NCI-H1930 (cell line): Measurements from ENCODE around the gene EEA1.

Source experiments
- DNase-seq, 2 experiments: peaks; one replicate each; lab custom pipeline; 2025; lab: John Stamatoyannopoulos, UW

Gene EEA1

DNA sequence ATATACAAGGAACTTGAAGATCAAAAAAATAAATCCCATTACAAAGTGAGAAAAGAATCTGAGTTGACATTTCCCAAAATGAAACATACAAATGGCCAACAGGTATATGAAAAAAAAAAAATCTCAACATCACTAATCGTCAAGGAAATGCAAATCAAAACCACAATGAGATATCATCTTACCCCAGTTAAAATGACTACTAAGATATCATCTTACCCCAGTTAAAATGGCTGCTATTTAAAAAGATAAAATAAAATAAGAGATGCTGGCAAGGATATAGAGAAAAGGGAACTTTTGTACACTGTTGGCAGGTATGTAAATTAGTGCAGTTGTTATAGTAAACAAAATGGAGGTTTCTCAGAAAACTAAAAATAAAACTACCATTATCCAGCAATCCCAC, 181.9 kb downstream of the EEA1 start:
- DNase-seq, result no peak

DNA sequence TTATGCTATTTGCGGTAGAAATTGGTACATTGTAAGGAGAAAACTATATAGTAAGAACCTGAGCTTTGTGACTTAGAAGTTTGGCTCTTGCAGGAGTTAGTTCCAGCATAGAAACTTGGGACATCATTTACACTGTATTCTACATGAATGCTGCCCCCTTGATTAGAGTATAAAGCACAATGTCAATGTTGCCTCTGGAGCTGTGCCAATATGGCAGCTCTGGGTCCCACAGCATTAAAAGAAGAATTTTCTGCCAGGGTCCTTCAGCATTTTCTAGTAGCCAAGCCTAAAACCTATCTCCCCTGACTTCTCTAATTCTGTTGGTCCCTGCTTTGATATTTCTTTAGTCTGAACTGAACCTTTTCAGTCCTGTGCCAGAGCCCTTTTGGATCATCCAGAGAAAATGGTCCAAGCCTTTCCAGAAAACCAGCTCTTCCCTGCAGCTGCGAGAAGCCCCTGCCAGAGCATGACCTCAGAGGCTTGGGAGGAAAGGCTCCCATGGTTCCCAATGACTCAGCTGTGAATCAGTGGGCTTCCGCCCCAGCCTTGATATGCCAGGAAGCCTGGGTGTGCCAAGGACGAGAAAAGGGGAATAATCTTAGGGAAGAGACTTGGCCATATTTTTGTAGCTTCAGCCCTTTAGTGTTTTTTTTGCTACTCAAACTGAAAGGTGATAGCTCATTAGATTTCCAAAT, 183.1 kb downstream of the EEA1 start:
- no peak for DNase-seq

DNA sequence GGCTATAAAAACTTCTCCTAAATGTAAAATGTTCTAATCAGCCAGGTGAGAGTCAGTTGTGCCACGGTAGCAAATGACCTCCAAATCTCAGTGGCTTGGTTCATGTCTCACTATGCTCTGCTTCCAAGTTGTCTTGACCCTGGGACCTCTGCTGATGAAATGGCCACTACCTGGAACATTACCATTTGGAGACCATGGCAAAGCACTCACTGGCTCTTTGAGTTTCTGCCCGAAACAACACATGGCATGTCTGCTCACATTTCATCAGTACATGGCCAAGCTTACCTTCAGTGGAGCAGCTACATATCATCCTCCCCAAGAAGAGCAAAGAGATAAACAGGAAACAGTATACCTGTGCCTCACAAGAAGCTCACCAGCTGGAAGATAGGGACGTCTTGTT, 186.1 kb downstream of the EEA1 start:
- DNase-seq, result no peak

- no peak for DNase-seq
These were observed 188.7 kb downstream of the EEA1 start for GRCh38 chr12:92740411-92740810.

DNA sequence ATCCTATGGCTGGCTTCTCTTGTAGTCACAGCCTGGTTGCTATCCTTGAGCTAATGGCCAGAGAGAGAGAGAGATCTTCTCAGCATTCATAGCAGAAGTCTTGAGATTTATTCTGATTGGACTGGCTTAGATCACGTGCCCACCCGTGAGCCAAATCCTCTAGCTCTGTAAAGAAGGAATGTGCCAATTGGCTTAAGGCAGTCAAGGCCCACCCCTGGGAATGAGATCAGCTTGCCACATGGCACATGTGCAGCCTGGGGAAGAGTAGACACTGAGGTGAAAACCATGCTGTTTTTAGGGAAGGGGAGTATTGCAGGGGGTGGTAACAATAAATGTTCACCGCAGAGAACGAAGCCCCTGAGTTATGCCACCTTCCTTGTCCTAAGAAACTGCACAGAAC, 190.0 kb downstream of the EEA1 start:
- DNase-seq, result no peak

DNA sequence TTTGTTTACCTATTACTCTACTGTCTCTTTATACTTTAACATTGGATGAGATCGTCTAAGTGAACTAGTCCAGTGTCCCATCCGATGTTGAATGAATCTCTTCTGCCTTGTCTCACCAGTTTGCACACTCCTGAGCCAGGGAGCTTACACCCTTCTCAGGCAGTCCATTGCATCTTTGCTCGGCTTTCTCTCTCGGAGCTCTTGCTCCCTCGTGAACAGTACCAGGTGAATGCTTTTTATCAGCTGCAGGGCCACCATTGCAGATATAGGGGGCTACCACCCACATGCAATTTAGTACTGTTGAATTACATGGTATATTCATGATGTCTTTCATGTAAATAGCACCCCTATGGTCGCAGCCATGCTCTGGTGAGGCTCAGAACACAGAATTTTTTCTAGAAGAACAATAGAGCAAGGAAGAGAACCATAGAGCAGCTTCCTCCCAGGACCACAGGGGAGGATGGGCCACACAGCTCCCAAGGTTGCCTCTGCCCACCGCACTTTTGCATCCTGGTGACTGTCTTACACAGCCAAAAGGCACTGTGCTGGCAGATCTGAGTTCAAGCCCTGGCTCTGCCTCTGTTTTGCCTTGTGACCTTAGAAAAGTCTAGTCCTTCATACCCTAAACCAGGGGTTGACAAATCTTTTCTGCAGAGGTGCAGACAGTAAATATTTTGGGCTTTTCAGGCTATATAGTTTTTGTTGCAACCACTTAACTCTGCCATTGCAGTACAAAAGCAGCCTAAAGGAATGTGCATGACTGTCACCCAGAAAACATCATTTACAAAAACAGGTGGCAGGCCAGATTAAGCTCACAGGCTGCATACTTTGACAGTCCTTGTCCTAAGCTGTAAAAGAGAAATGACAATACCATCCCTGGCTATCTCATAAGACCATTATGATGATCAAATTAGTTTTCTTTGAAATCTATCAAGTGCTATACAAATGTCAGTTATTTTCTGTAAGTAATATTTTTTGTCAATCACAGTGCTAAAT, 190.9 kb downstream of the EEA1 start:
- no peak for DNase-seq

DNA sequence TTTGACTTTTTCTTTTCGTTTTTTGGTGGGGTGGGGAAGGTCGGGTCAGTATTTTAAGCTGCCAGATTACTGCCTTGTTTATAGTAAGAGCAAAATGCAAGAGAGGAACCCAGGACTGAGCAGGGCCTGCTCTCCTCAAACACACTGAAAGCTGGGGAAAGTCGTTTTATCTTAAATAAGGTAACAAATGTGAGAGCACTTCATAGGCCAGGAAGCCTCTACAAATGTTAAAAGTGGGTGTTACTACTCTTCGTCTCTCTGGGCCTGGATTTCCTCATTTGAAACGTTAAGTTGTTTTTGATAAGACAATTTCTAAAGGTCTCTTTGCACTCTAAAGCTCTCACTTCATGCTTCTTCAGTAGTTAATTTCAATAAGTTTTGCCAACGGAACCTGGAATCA, 192.5 kb downstream of the EEA1 start:
- no peak for DNase-seq

DNA sequence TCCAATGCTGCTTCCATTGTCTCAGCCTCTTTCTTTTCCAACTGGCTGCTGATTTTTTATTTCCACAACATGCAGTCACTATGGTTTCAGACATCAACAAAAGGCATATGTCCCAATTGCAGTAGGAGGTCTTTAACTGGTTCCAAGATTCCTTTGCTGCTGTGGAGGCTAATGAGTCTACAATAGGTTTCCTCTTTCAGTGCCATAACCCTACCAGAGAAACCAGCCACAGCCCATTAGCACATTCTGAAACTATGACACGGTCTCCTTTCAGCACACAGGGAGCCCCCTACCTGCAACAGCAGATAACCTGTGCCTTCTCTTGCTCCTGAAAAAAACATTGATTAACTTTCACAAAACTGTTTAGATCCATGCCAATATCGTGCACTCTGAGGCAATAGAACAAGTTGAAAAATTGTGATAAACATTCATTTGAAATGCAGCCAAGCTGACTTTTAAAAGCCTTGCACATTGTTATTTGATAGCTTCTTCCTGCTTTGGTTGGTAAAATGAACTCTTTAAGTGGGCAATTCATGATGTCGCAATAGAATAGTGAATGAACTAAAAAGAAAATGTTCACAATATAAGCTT, 193.9 kb downstream of the EEA1 start:
- no peak for DNase-seq

- DNase-seq, result no peak
These were observed 195.4 kb downstream of the EEA1 start for GRCh38 chr12:92733661-92734060.

GRCh38 chr12:92733181-92733580, 195.9 kb downstream of the EEA1 start:
- no peak for DNase-seq

GRCh38 chr12:92732716-92733115, 196.4 kb downstream of the EEA1 start:
- DNase-seq, result no peak

DNA sequence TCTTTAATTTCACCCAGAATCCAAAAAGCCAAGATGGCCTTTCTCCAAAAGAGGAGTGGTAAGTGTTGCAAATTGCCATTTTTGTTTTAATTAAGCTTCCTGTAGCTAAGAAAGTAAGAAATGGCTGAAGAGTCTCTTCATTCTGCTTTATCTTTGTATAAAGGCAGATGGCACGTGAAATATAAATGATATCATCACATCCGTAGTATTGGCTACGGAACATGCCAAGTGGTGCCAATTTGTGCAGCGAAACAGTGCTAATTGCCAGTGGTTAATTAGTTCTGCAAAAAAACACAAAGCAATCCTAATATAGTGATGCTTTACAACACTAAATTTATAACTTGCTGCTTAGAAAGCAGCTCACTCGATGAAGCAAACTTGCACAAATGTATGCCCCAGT, 196.9 kb downstream of the EEA1 start:
- no peak for DNase-seq

DNA sequence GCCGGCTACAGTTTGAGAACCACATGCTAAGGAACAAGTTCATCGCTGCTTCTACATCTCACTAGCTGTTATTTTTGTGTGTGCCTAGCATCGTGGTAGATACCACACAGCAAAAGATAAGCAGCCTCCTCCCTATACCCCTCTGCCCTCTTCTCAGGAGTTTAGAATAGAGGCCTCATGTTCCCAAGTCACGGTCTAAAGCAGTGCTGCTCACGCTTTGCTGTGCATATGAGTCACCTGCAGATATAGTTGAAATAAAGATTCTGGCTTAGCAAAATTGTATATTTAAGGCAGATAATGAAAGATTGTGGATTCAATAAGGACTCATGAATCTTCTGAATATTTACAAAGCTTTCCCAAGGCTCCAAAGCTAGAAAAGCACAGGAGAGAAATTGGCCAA, 198.3 kb downstream of the EEA1 start:
- no peak for DNase-seq

- DNase-seq, result no peak
These were observed 199.3 kb downstream of the EEA1 start for GRCh38 chr12:92729773-92730305.

- no peak for DNase-seq
These were observed 202.2 kb downstream of the EEA1 start for GRCh38 chr12:92726850-92727249.

DNA sequence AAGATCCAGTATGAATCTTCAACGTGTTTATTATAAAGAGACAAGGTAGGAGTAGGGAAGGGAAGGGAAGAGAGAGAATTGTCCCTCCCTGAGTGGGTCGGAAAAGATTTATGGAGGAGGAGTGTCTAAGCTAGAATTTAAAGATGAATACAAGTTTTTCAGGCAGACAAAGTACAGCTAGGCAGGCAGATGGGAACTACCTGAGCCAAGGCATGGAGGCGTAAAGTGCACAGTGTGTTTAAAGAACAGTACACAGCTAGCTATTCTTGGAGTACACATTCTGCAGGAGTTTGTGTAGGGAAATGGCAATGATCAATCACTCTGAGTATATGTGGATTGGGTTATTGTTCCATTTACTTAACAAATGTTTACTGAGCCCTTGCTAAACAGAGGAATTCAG, 206.2 kb downstream of the EEA1 start:
- no peak for DNase-seq

DNA sequence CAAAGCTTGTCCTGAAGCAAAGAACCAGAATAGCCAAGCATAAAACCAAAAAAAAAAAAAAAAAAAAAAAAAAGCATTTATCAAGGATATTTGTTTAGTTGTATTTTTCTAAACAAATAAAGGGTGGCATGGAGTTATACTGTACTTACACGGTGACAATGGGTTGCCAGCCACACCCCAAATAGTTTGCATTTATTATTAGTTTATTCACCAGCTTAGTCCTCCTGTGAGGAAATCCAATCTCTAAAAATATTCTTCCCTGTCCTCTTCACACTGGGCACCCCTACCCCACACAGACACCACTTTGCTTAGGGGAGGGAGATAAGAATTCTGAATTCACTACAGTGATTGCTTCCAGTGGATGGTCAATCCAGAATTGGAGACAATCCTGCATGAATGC, 207.4 kb downstream of the EEA1 start:
- DNase-seq, result no peak

DNA sequence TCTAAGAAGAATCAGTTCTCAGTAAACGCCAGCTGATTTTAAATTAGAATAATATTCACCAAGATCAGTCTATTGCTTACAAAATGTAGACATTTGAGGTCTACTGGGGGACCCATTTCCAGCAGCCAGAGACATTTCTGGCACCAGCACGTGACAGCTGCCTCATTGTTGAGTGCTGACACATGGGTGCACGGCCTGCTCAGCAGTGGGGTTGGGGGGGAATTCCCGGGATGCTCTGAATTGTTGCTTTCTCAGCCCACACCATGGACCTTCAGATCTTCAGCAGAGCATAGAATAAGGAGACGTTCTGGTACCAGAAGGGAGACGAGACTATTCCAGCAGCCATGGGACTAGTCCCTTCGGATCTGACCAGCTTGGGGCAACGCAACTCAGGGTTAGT, 208.0 kb downstream of the EEA1 start:
- no peak for DNase-seq
